ENCODE results near the gene ITM2C. TPM values are rescaled to one million over a fixed set of nuclear protein-coding genes. Genes with fewer than 3 reads are reported as not detected.

The ITM2C gene
- total RNA-seq, 2 experiments from 2014 or later = 43.2 to 43.4 TPM

GRCh38 chr2:230863442-230864121, 1.2 kb upstream of the ITM2C start:
- ChIA-PET POLR2A (interaction anchor here (0.7 to 1.7 kb wide), 3 partner anchors 10 to 57 kb away, joined by 3 to 5 read pairs (median 5); no protein-coding TSS in a partner anchor), CTCF (interaction anchor here (1.1 to 3.2 kb wide), 6 partner anchors 10 to 124 kb away, joined by 3 to 17 read pairs (median 6); no protein-coding TSS in a partner anchor)
- TF ChIP-seq CTCF (IDR thresholded peaks at IDR 0.05) = no peak
- Mint-ChIP-seq H3K4me3 (peak overlapping the region; percentile 73), H3K4me1 (ENCODE audit: low read depth) (peaks cover 47% of the 10 kb centered on the region), H3K9me3 (no peaks in the 10 kb centered on the region), H3K27me3 (peaks cover 2% of the 10 kb centered on the region), H3K27ac (no peak overlapping the region), H3K36me3 (ENCODE audit: low read depth) (no peaks in the 10 kb centered on the region)
- intact Hi-C loops (cut with micrococcal nuclease) = no loop called here
- ATAC-seq (no peak), DNase-seq (no peak)

- TF ChIP-seq CTCF (IDR thresholded peaks at IDR 0.05) = no peak
- intact Hi-C loops (cut with micrococcal nuclease) = no loop called here
- peaks cover 49% of the 10 kb centered on the region for H3K4me1 Mint-ChIP-seq (ENCODE audit: low read depth)
- H3K27me3 Mint-ChIP-seq = peaks cover 2% of the 10 kb centered on the region
- peak overlapping the region; percentile 73 for H3K4me3 Mint-ChIP-seq
- ChIA-PET CTCF (interaction anchor here (0.9 to 4.0 kb wide), 9 partner anchors 8 to 123 kb away, joined by 3 to 18 read pairs (median 5); no protein-coding TSS in a partner anchor), POLR2A (interaction anchor here (0.7 to 1.2 kb wide), 2 partner anchors 9 to 12 kb away, joined by 3 to 5 read pairs; no protein-coding TSS in a partner anchor)
- H3K27ac Mint-ChIP-seq = peak overlapping the region; percentile 22
- DNase-seq (no peak), ATAC-seq (peak; percentile 3)
- H3K9me3 Mint-ChIP-seq = no peaks in the 10 kb centered on the region
- no peaks in the 10 kb centered on the region for H3K36me3 Mint-ChIP-seq (ENCODE audit: low read depth)
These were observed 579 bp upstream of the ITM2C start for GRCh38 chr2:230864122-230864604.

- Mint-ChIP-seq H3K4me1 (ENCODE audit: low read depth) (peaks cover 55% of the 10 kb centered on the region), H3K27ac (peak overlapping the region; percentile 55), H3K27me3 (peaks cover 2% of the 10 kb centered on the region), H3K4me3 (peak overlapping the region; percentile 73), H3K9me3 (no peaks in the 10 kb centered on the region), H3K36me3 (ENCODE audit: low read depth) (no peaks in the 10 kb centered on the region)
- CTCF ChIA-PET = interaction anchor here (0.7 to 4.0 kb wide), 12 partner anchors 9 to 122 kb away, joined by 3 to 18 read pairs (median 4); no protein-coding TSS in a partner anchor
- POLR2A ChIA-PET = interaction anchor here (1.0 kb wide), 1 partner anchor 11 kb away, joined by 3 read pairs; no protein-coding TSS in a partner anchor
- ATAC-seq (no peak), DNase-seq (peak; percentile 41)
- intact Hi-C loops (cut with micrococcal nuclease) = no loop called here
- no peak for TF ChIP-seq CTCF (IDR thresholded peaks at IDR 0.05)
These were observed 594 bp downstream of the ITM2C start for GRCh38 chr2:230865307-230865765.

GRCh38 chr2:230865766-230866755, 1.3 kb downstream of the ITM2C start:
- no peaks in the 10 kb centered on the region for H3K9me3 Mint-ChIP-seq
- peaks cover 52% of the 10 kb centered on the region for H3K4me1 Mint-ChIP-seq (ENCODE audit: low read depth)
- H3K27ac Mint-ChIP-seq = peak overlapping the region; percentile 63
- POLR2A ChIA-PET = interaction anchor here (0.8 to 1.2 kb wide), 3 partner anchors 9 to 12 kb away, joined by 3 to 8 read pairs (median 3); no protein-coding TSS in a partner anchor
- intact Hi-C loops (cut with micrococcal nuclease) = no loop called here
- peaks cover 2% of the 10 kb centered on the region for H3K27me3 Mint-ChIP-seq
- peak overlapping the region; percentile 73 for H3K4me3 Mint-ChIP-seq
- peak; percentile 61 for DNase-seq
- no peaks in the 10 kb centered on the region for H3K36me3 Mint-ChIP-seq (ENCODE audit: low read depth)
- TF ChIP-seq CTCF (IDR thresholded peaks at IDR 0.05) = no peak
- CTCF ChIA-PET = interaction anchor here (1.0 to 4.0 kb wide), 12 partner anchors 10 to 191 kb away, joined by 3 to 18 read pairs (median 6); partner anchors contain the start of gene PSMD1
- ATAC-seq = no peak
